ENCODE results near the gene CAPZA2. TPM values are rescaled to one million over a fixed set of nuclear protein-coding genes. Genes with fewer than 3 reads are reported as not detected.

The CAPZA2 gene
- total RNA-seq, 1 experiment from 2014 or later: 188 TPM

- DNase-seq: no peak
- H3K9me3 ChIP-seq (replicated peaks): no peaks in the 10 kb centered on the region; the same call in 1 of the 2 replicates
- H3K36me3 ChIP-seq: peaks cover 40% of the 10 kb centered on the region
- no peak overlapping the region for H3K4me3 ChIP-seq
- no peaks in the 10 kb centered on the region for H3K4me1 ChIP-seq
- no peaks in the 10 kb centered on the region for H3K27me3 ChIP-seq
- H3K27ac ChIP-seq: no peak overlapping the region
Observed at GRCh38 chr7:116876664-116877442, 14.5 kb downstream of the CAPZA2 start.

- Histone ChIP-seq H3K4me3 (no peak overlapping the region), H3K4me1 (no peaks in the 10 kb centered on the region), H3K9me3 (replicated peaks) (no peaks in the 10 kb centered on the region; the same call in 1 of the 2 replicates), H3K27ac (no peak overlapping the region), H3K27me3 (no peaks in the 10 kb centered on the region), H3K36me3 (peaks cover 37% of the 10 kb centered on the region)
- DNase-seq: no peak
Observed at GRCh38 chr7:116877443-116878217, 15.2 kb downstream of the CAPZA2 start.

DNA sequence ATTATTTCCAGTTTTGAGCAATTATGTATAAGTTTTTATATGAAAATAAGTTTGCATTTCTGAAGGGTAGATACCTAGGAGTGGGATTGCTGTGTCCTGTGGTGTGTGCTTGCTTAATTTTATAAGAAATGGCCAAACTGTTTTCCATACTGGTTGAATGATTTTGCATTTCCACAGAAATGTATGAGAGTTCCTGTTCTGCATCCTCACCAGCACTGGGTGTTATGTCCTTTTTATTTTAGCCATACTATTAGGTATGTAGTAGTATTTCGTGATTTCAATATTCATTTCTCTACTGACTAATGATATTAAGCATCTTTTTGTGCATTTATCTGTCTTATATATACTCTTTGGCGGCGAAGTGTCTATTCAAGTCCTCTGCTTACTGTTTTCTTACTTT lies 22.3 kb downstream of the CAPZA2 start:
- DNase-seq: no peak
- Histone ChIP-seq H3K36me3 (peaks cover 41% of the 10 kb centered on the region), H3K4me3 (no peak overlapping the region), H3K27me3 (no peaks in the 10 kb centered on the region), H3K27ac (no peak overlapping the region), H3K4me1 (no peaks in the 10 kb centered on the region), H3K9me3 (replicated peaks) (no peaks in the 10 kb centered on the region; the same call in none of the 2 replicates)

GRCh38 chr7:116885724-116886123 lies 23.3 kb downstream of the CAPZA2 start:
- H3K4me3 ChIP-seq: no peak overlapping the region
- no peaks in the 10 kb centered on the region for H3K27me3 ChIP-seq
- H3K27ac ChIP-seq: no peak overlapping the region
- H3K9me3 ChIP-seq (replicated peaks): no peaks in the 10 kb centered on the region; the same call in none of the 2 replicates
- no peak for DNase-seq
- H3K36me3 ChIP-seq: peaks cover 42% of the 10 kb centered on the region
- no peaks in the 10 kb centered on the region for H3K4me1 ChIP-seq

DNA sequence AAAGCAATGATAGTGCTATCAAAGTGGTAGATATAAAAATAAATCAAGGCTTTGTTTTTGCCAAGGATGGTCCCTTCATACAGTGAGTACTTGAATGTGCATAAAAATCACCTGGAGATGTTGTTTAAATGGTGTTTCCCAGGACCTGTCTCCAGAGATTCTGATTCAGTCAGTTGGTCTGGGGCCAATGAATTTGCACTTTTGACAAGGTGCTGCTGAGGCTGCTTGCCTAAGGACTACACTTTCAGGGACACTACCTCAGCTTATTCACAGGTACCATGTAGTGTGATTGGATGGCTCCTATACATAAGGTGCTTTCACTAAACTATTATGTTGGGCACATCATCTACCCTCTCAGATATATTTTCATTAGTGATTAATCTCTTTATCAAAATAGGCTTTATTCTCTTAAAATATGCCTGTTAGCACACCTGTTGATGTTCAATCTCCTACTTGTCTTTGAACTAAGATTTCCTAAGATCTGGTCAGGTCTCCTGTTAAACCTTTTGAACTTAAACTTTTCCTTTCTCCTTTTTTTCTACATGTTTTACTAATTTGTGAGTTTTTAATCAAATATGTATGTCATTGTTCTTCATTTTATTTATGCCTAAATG lies 24.3 kb downstream of the CAPZA2 start:
- Histone ChIP-seq H3K27ac (no peak overlapping the region), H3K27me3 (no peaks in the 10 kb centered on the region), H3K4me1 (no peaks in the 10 kb centered on the region), H3K4me3 (no peak overlapping the region), H3K36me3 (peaks cover 46% of the 10 kb centered on the region), H3K9me3 (replicated peaks) (no peaks in the 10 kb centered on the region; the same call in none of the 2 replicates)
- no peak for DNase-seq

- peaks cover 66% of the 10 kb centered on the region for H3K36me3 ChIP-seq
- no peaks in the 10 kb centered on the region; the same call in none of the 2 replicates for H3K9me3 ChIP-seq (replicated peaks)
- no peak overlapping the region for H3K4me3 ChIP-seq
- DNase-seq: no peak
- H3K27ac ChIP-seq: no peak overlapping the region
- H3K27me3 ChIP-seq: no peaks in the 10 kb centered on the region
- H3K4me1 ChIP-seq: no peaks in the 10 kb centered on the region
Observed at GRCh38 chr7:116888895-116889294, 26.5 kb downstream of the CAPZA2 start.

- H3K9me3 ChIP-seq (replicated peaks): no peaks in the 10 kb centered on the region
- H3K36me3 ChIP-seq: peaks cover 83% of the 10 kb centered on the region
- H3K27ac ChIP-seq: no peak overlapping the region
- H3K27me3 ChIP-seq: no peaks in the 10 kb centered on the region
- no peaks in the 10 kb centered on the region for H3K4me1 ChIP-seq
- H3K4me3 ChIP-seq: no peak overlapping the region
- DNase-seq: no peak
Observed at GRCh38 chr7:116895849-116896248, 33.5 kb downstream of the CAPZA2 start.

GRCh38 chr7:116897661-116898060 lies 35.3 kb downstream of the CAPZA2 start:
- H3K9me3 ChIP-seq (replicated peaks): no peaks in the 10 kb centered on the region
- no peak for DNase-seq
- peaks cover 85% of the 10 kb centered on the region for H3K36me3 ChIP-seq
- H3K4me3 ChIP-seq: no peak overlapping the region
- no peak overlapping the region for H3K27ac ChIP-seq
- H3K4me1 ChIP-seq: no peaks in the 10 kb centered on the region
- H3K27me3 ChIP-seq: no peaks in the 10 kb centered on the region

GRCh38 chr7:116899308-116899707 lies 36.9 kb downstream of the CAPZA2 start:
- no peak overlapping the region for H3K27ac ChIP-seq
- no peak overlapping the region for H3K4me3 ChIP-seq
- no peaks in the 10 kb centered on the region for H3K9me3 ChIP-seq (replicated peaks)
- no peaks in the 10 kb centered on the region for H3K4me1 ChIP-seq
- DNase-seq: no peak
- peaks cover 81% of the 10 kb centered on the region for H3K36me3 ChIP-seq
- no peaks in the 10 kb centered on the region for H3K27me3 ChIP-seq

DNA sequence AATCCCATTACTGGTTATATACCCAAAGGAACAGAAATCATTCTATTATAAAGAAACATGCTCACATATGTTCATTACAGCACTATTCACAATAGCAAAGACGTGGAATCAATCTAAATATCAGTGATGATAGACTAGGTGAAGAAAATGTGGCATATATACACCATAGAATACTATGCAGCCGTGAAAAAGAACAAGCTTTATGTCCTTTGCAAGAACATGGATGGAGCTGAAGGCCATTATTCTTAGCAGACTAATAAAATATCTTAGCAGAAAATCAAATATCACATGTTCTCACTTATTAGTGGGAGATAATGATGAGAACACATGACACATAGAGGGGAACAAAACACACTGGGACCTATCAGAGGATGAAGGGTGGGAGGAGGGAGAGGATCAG lies 38.8 kb downstream of the CAPZA2 start:
- Histone ChIP-seq H3K36me3 (peaks cover 80% of the 10 kb centered on the region), H3K9me3 (replicated peaks) (no peaks in the 10 kb centered on the region), H3K27ac (no peak overlapping the region), H3K4me1 (no peaks in the 10 kb centered on the region), H3K4me3 (no peak overlapping the region), H3K27me3 (no peaks in the 10 kb centered on the region)
- DNase-seq: no peak

- Histone ChIP-seq H3K4me1 (no peaks in the 10 kb centered on the region), H3K9me3 (replicated peaks) (no peaks in the 10 kb centered on the region), H3K27me3 (no peaks in the 10 kb centered on the region), H3K27ac (no peak overlapping the region), H3K36me3 (peaks cover 81% of the 10 kb centered on the region), H3K4me3 (no peak overlapping the region)
- DNase-seq: no peak
Observed at GRCh38 chr7:116902867-116903266, 40.5 kb downstream of the CAPZA2 start.

DNA sequence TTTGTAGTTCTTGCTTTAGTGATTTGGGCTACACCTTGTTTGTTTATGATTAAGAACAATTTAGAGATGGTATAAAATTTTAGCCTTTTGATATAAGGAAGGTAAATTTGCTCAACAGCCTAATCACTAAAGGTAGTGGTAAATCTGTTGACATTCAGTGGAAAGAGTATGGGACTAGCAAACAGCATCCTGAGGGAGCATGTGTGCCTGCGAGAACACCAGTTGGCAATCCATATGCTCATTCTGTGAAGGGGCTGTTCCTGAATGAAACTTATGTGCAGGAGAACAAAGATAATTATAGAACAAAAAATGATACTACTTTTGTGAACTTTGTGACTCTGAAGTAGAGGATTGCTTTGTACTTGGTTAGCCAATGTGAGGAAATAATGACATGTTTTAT lies 44.0 kb downstream of the CAPZA2 start:
- H3K27ac ChIP-seq: no peak overlapping the region
- H3K27me3 ChIP-seq: no peaks in the 10 kb centered on the region
- no peaks in the 10 kb centered on the region for H3K4me1 ChIP-seq
- DNase-seq: no peak
- H3K9me3 ChIP-seq (replicated peaks): no peaks in the 10 kb centered on the region
- no peak overlapping the region for H3K4me3 ChIP-seq
- peaks cover 83% of the 10 kb centered on the region for H3K36me3 ChIP-seq

- no peaks in the 10 kb centered on the region for H3K9me3 ChIP-seq (replicated peaks)
- H3K27ac ChIP-seq: no peak overlapping the region
- H3K27me3 ChIP-seq: no peaks in the 10 kb centered on the region
- H3K36me3 ChIP-seq: peaks cover 92% of the 10 kb centered on the region
- H3K4me1 ChIP-seq: no peaks in the 10 kb centered on the region
- H3K4me3 ChIP-seq: no peak overlapping the region
- no peak for DNase-seq
Observed at GRCh38 chr7:116910383-116910782, 48.0 kb downstream of the CAPZA2 start.

GRCh38 chr7:116911801-116912200 lies 49.4 kb downstream of the CAPZA2 start:
- Histone ChIP-seq H3K36me3 (peaks cover 94% of the 10 kb centered on the region), H3K27me3 (no peaks in the 10 kb centered on the region), H3K4me1 (no peaks in the 10 kb centered on the region), H3K27ac (no peak overlapping the region), H3K4me3 (no peak overlapping the region), H3K9me3 (replicated peaks) (no peaks in the 10 kb centered on the region)
- no peak for DNase-seq

- no peaks in the 10 kb centered on the region for H3K27me3 ChIP-seq
- H3K36me3 ChIP-seq: peaks cover 94% of the 10 kb centered on the region
- H3K27ac ChIP-seq: no peak overlapping the region
- no peaks in the 10 kb centered on the region for H3K9me3 ChIP-seq (replicated peaks)
- DNase-seq: no peak
- no peak overlapping the region for H3K4me3 ChIP-seq
- H3K4me1 ChIP-seq: no peaks in the 10 kb centered on the region
Observed at GRCh38 chr7:116912269-116912909, 50.0 kb downstream of the CAPZA2 start.

All from SJCRH30 (cell line).